Measurements from ENCODE around the gene BCKDHA. TPM values are rescaled to one million over a fixed set of nuclear protein-coding genes. Genes with fewer than 3 reads are reported as not detected.

BCKDHA gene
- polyA plus RNA-seq, 1 donor from 2014 or later = 51.9 TPM

GRCh38 chr19:41421973-41422372 lies 24.4 kb downstream of the BCKDHA start:
- TF ChIP-seq TAF1 (IDR thresholded peaks at IDR 0.05; ENCODE audit: low read depth) (no peak), CTCF (IDR thresholded peaks at IDR 0.05; ENCODE audit: poor library complexity, severe bottlenecking) (no peak), SMC3 (conservative IDR thresholded peaks at IDR 0.05; ENCODE audit: poor library complexity) (no peak), REST (IDR thresholded peaks at IDR 0.05; ENCODE audit: borderline replicate concordance) (no peak)
- H3K27ac ChIP-seq (ENCODE audit: low read length) = no peak overlapping the region
- H3K4me3 ChIP-seq (ENCODE audit: low read length) = no peak overlapping the region
- no peak overlapping the region for H2AFZ ChIP-seq (ENCODE audit: low read depth, low read length)
- no peaks in the 10 kb centered on the region for H3K9me3 ChIP-seq (ENCODE audit: low read length)
- H3K9ac ChIP-seq (ENCODE audit: low read length) = no peak overlapping the region
- H3K27me3 ChIP-seq (ENCODE audit: insufficient read depth, low read depth, low read length) = no peaks in the 10 kb centered on the region
- H3K9me2 ChIP-seq (ENCODE audit: insufficient read depth, low read length) = no peaks in the 10 kb centered on the region
- H3K79me2 ChIP-seq (replicated peaks; ENCODE audit: insufficient read depth, low read length) = no peaks in the 10 kb centered on the region
- peaks cover 3% of the 10 kb centered on the region for H3K36me3 ChIP-seq (ENCODE audit: insufficient read depth, low read length)
- no peak overlapping the region for H3K4me2 ChIP-seq (ENCODE audit: low read length)
- H4K20me1 ChIP-seq (ENCODE audit: insufficient read depth) = no peaks in the 10 kb centered on the region
- H3F3A ChIP-seq (ENCODE audit: insufficient read depth, low read length, poor library complexity, severe bottlenecking) = no peaks in the 10 kb centered on the region

- Histone ChIP-seq H2AFZ (ENCODE audit: low read depth, low read length) (no peak overlapping the region), H3K4me3 (ENCODE audit: low read length) (no peak overlapping the region), H3K9ac (ENCODE audit: low read length) (no peak overlapping the region), H3K9me2 (ENCODE audit: insufficient read depth, low read length) (no peaks in the 10 kb centered on the region), H3F3A (ENCODE audit: insufficient read depth, low read length, poor library complexity, severe bottlenecking) (no peaks in the 10 kb centered on the region), H3K4me2 (ENCODE audit: low read length) (no peak overlapping the region), H3K27me3 (ENCODE audit: insufficient read depth, low read depth, low read length) (no peaks in the 10 kb centered on the region), H3K79me2 (replicated peaks; ENCODE audit: insufficient read depth, low read length) (no peaks in the 10 kb centered on the region), H3K27ac (ENCODE audit: low read length) (no peak overlapping the region), H4K20me1 (ENCODE audit: insufficient read depth) (no peaks in the 10 kb centered on the region), H3K36me3 (ENCODE audit: insufficient read depth, low read length) (peaks cover 3% of the 10 kb centered on the region), H3K9me3 (ENCODE audit: low read length) (no peaks in the 10 kb centered on the region)
- TF ChIP-seq EZH2 (IDR thresholded peaks at IDR 0.05; ENCODE audit: borderline replicate concordance, insufficient read depth, low read length, poor library complexity, severe bottlenecking) (no peak), TAF1 (IDR thresholded peaks at IDR 0.05; ENCODE audit: low read depth) (no peak), MXI1 (conservative IDR thresholded peaks at IDR 0.05; ENCODE audit: poor library complexity, severe bottlenecking) (no peak), SMC3 (conservative IDR thresholded peaks at IDR 0.05; ENCODE audit: poor library complexity) (no peak), POLR2AphosphoS5 (IDR thresholded peaks at IDR 0.05) (no peak), RAD21 (conservative IDR thresholded peaks at IDR 0.05) (no peak), CTCF (IDR thresholded peaks at IDR 0.05; ENCODE audit: poor library complexity, severe bottlenecking) (no peak), REST (IDR thresholded peaks at IDR 0.05; ENCODE audit: borderline replicate concordance) (no peak), EP300 (conservative IDR thresholded peaks at IDR 0.05; ENCODE audit: poor library complexity, severe bottlenecking) (no peak)
Measured at GRCh38 chr19:41422456-41422855, 24.8 kb downstream of the BCKDHA start.

Measured in neural cell (in vitro differentiated cells).